ENCODE data around the gene WRAP73.
"Not testable (repeated sequence)": the region's sequence is repeated elsewhere in the genome, so short reads cannot be mapped to it uniquely, and the experiment has no call there.

The WRAP73 gene

GRCh38 chr1:3593745-3594144 is 56.2 kb downstream of the WRAP73 start:
- CTCF ChIA-PET, result no interaction called here
- Mint-ChIP-seq H3K4me1 (peaks cover 15% of the 10 kb centered on the region), H3K36me3 (no peaks in the 10 kb centered on the region), H3K27ac (no peak overlapping the region), H3K4me3 (no peak overlapping the region), H3K27me3 (peaks cover 6% of the 10 kb centered on the region), H3K9me3 (no peaks in the 10 kb centered on the region)
- DNase-seq, result no peak

GRCh38 chr1:3593334-3593733 is 56.6 kb downstream of the WRAP73 start:
- Mint-ChIP-seq H3K4me3 (no peak overlapping the region), H3K27ac (no peak overlapping the region), H3K4me1 (peaks cover 14% of the 10 kb centered on the region), H3K9me3 (no peaks in the 10 kb centered on the region), H3K36me3 (no peaks in the 10 kb centered on the region), H3K27me3 (peaks cover 6% of the 10 kb centered on the region)
- DNase-seq, result no peak
- CTCF ChIA-PET, result no interaction called here

- no peak for DNase-seq
Observed at GRCh38 chr1:3590951-3591865, 58.7 kb downstream of the WRAP73 start.

GRCh38 chr1:3590139-3590763 is 59.7 kb downstream of the WRAP73 start:
- no peak overlapping the region for H3K4me3 Mint-ChIP-seq
- no peaks in the 10 kb centered on the region for H3K27me3 Mint-ChIP-seq
- H3K36me3 Mint-ChIP-seq, result no peaks in the 10 kb centered on the region
- no peak for DNase-seq
- CTCF ChIA-PET, result no interaction called here
- no peaks in the 10 kb centered on the region for H3K4me1 Mint-ChIP-seq
- no peaks in the 10 kb centered on the region for H3K9me3 Mint-ChIP-seq
- no peak overlapping the region for H3K27ac Mint-ChIP-seq

More at GRCh38 chr1:3590951-3591865, 58.7 kb downstream of the WRAP73 start:
- Mint-ChIP-seq H3K9me3 (no peaks in the 10 kb centered on the region), H3K4me3 (no peak overlapping the region), H3K36me3 (no peaks in the 10 kb centered on the region), H3K27me3 (no peaks in the 10 kb centered on the region), H3K27ac (no peak overlapping the region), H3K4me1 (no peaks in the 10 kb centered on the region)
- CTCF ChIA-PET, result interaction anchor here (0.7 kb wide), 1 partner anchor 325 kb away, joined by 3 read pairs; no protein-coding TSS in a partner anchor

GRCh38 chr1:3588395-3588794 is 61.5 kb downstream of the WRAP73 start:
- Mint-ChIP-seq H3K4me1 (no peaks in the 10 kb centered on the region), H3K9me3 (peaks cover 3% of the 10 kb centered on the region), H3K36me3 (peaks cover 2% of the 10 kb centered on the region), H3K27me3 (no peaks in the 10 kb centered on the region), H3K4me3 (no peak overlapping the region), H3K27ac (no peak overlapping the region)
- DNase-seq, result no peak
- CTCF ChIA-PET, result no interaction called here

GRCh38 chr1:3586986-3587759 is 62.7 kb downstream of the WRAP73 start:
- H3K4me3 Mint-ChIP-seq, result no peak overlapping the region
- no peak for DNase-seq
- H3K9me3 Mint-ChIP-seq, result peaks cover 6% of the 10 kb centered on the region
- CTCF ChIA-PET, result interaction anchor here (1.2 kb wide), 1 partner anchor 32 kb away, joined by 3 read pairs; no protein-coding TSS in a partner anchor
- peaks cover 2% of the 10 kb centered on the region for H3K36me3 Mint-ChIP-seq
- H3K27ac Mint-ChIP-seq, result no peak overlapping the region
- H3K4me1 Mint-ChIP-seq, result no peaks in the 10 kb centered on the region
- H3K27me3 Mint-ChIP-seq, result no peaks in the 10 kb centered on the region

- no peak for DNase-seq
- Mint-ChIP-seq H3K9me3 (peaks cover 6% of the 10 kb centered on the region), H3K27ac (no peak overlapping the region), H3K27me3 (no peaks in the 10 kb centered on the region), H3K36me3 (peaks cover 2% of the 10 kb centered on the region), H3K4me1 (no peaks in the 10 kb centered on the region), H3K4me3 (no peak overlapping the region)
- CTCF ChIA-PET, result no interaction called here
Observed at GRCh38 chr1:3585940-3586568, 63.8 kb downstream of the WRAP73 start.

- H3K36me3 Mint-ChIP-seq, DNase-seq, H3K4me1 Mint-ChIP-seq, H3K27me3 Mint-ChIP-seq, CTCF ChIA-PET, H3K4me3 Mint-ChIP-seq, H3K9me3 Mint-ChIP-seq, H3K27ac Mint-ChIP-seq: not testable (repeated sequence)
Observed at GRCh38 chr1:3585353-3585868, 64.5 kb downstream of the WRAP73 start.

- Mint-ChIP-seq H3K9me3 (peaks cover 6% of the 10 kb centered on the region), H3K27me3 (no peaks in the 10 kb centered on the region), H3K4me1 (no peaks in the 10 kb centered on the region), H3K4me3 (no peak overlapping the region), H3K27ac (no peak overlapping the region), H3K36me3 (peaks cover 2% of the 10 kb centered on the region)
- CTCF ChIA-PET, result no interaction called here
- no peak for DNase-seq
Observed at GRCh38 chr1:3584915-3585314, 65.0 kb downstream of the WRAP73 start.

- H3K36me3 Mint-ChIP-seq, CTCF ChIA-PET, H3K4me3 Mint-ChIP-seq, H3K27ac Mint-ChIP-seq, H3K27me3 Mint-ChIP-seq, H3K9me3 Mint-ChIP-seq, DNase-seq, H3K4me1 Mint-ChIP-seq: not testable (repeated sequence)
Observed at GRCh38 chr1:3583751-3584150, 66.2 kb downstream of the WRAP73 start.

GRCh38 chr1:3581296-3582036 is 68.4 kb downstream of the WRAP73 start:
- Mint-ChIP-seq H3K27ac (no peak overlapping the region), H3K9me3 (peaks cover 6% of the 10 kb centered on the region), H3K27me3 (no peaks in the 10 kb centered on the region), H3K36me3 (peaks cover 2% of the 10 kb centered on the region), H3K4me1 (no peaks in the 10 kb centered on the region), H3K4me3 (no peak overlapping the region)
- CTCF ChIA-PET, result no interaction called here
- no peak for DNase-seq

All from activated naive CD4-positive, alpha-beta T cell treated with anti-CD3 and anti-CD28 coated beads, Interleukin-2, amount 10 ng/mL, durations not matched to agents 7 days and 5 days (primary cell).